IMR-90 (cell line): Measurements from ENCODE around the gene CLEC5A. TPM values are rescaled to one million over a fixed set of nuclear protein-coding genes. Genes with fewer than 3 reads are reported as not detected.

Source experiments
- ATAC-seq: fragments of 200-7000 bp; cut with Tn5 transposase; 2 replicates; pipeline ENCODE4 v1.9.1; 2020; ENCODE audit warnings: low read depth, mild to moderate bottlenecking, moderate library complexity
- BruUV-seq: library from RNA; stranded (reverse); fragments of 400-500 nt; replicated peaks from 2 replicates; lab custom pipeline; 2021; lab: Mats Ljungman, UMichigan
- CTCF ChIA-PET: fragments of 300-600 bp; formaldehyde crosslinking; extraction: SDS; loops from one replicate; lab custom pipeline; 2021; ENCODE audit warnings: antibody characterized with exemption; lab: Yijun Ruan, JAX
- POLR2A ChIA-PET: fragments of 300-600 bp; sonication (Branson Sonifier 250); formaldehyde crosslinking; loops from one replicate; lab custom pipeline; 2022; ENCODE audit warnings: antibody characterized with exemption; ENCODE audit not compliant: unreplicated experiment; lab: Charles Lee
- DNase-seq: peaks from one replicate; pipeline ENCODE4 v3.0.0; 2013
- H2AFZ ChIP-seq: replicated peaks from 2 replicates; pipeline ENCODE3; 2013; ENCODE audit warnings: low read length, mild to moderate bottlenecking; ENCODE audit not compliant: poor library complexity
- H2AK5ac ChIP-seq: 2 replicates; pipeline ENCODE4 v1.6.1; 2013; ENCODE audit warnings: low read depth, low read length, inconsistent platforms
- H2AK9ac ChIP-seq: replicated peaks from 2 replicates; pipeline ENCODE3; 2013; ENCODE audit warnings: mild to moderate bottlenecking, low read depth, low read length, moderate library complexity; ENCODE audit not compliant: poor library complexity
- H2BK120ac ChIP-seq: 2 replicates; pipeline ENCODE4 v1.6.1; 2013; ENCODE audit warnings: low read depth, low read length, inconsistent platforms
- H2BK15ac ChIP-seq: 3 replicates; pipeline ENCODE4 v1.6.1; 2013; ENCODE audit warnings: low read depth, low read length, inconsistent platforms
- H2BK20ac ChIP-seq: 2 replicates; pipeline ENCODE4 v1.6.1; 2013; ENCODE audit warnings: low read depth, mild to moderate bottlenecking, inconsistent platforms, low read length, moderate library complexity
- H2BK5ac ChIP-seq: 2 replicates; pipeline ENCODE4 v1.6.1; 2013; ENCODE audit warnings: mild to moderate bottlenecking, low read depth, low read length, inconsistent platforms; ENCODE audit not compliant: poor library complexity, severe bottlenecking
- H3K14ac ChIP-seq: replicated peaks from 2 replicates; pipeline ENCODE4 v1.6.1; 2013; ENCODE audit warnings: low read depth, low read length, inconsistent platforms
- H3K18ac ChIP-seq: 2 replicates; pipeline ENCODE4 v1.6.1; 2013; ENCODE audit warnings: low read depth, low read length, control low read depth
- H3K23ac ChIP-seq: 2 replicates; pipeline ENCODE4 v1.6.1; 2013; ENCODE audit warnings: low read depth, low read length, inconsistent platforms
- H3K27ac ChIP-seq: 2 replicates; pipeline ENCODE4 v1.5.1; 2013; ENCODE audit warnings: mild to moderate bottlenecking, control low read depth, low read length; ENCODE audit not compliant: insufficient read depth
- H3K27me3 ChIP-seq: 2 replicates; pipeline ENCODE4 v1.6.1; 2013; ENCODE audit warnings: low read length; ENCODE audit not compliant: control insufficient read depth, insufficient read depth
- H3K36me3 ChIP-seq: 2 replicates; pipeline ENCODE4 v1.6.1; 2013; ENCODE audit warnings: low read length, mixed read lengths; ENCODE audit not compliant: control insufficient read depth, insufficient read depth
- H3K4ac ChIP-seq: 2 replicates; pipeline ENCODE4 v1.6.1; 2013; ENCODE audit warnings: low read depth, low read length, inconsistent platforms
- H3K4me1 ChIP-seq: 2 replicates; pipeline ENCODE4 v1.6.1; 2013; ENCODE audit warnings: low read length, mixed read lengths; ENCODE audit not compliant: control insufficient read depth, insufficient read depth
- H3K4me2 ChIP-seq: 2 replicates; pipeline ENCODE4 v1.6.1; 2013; ENCODE audit warnings: low read depth, mild to moderate bottlenecking, control low read depth, low read length, moderate library complexity
- H3K4me3 ChIP-seq: 2 replicates; pipeline ENCODE4 v1.5.1; 2013; ENCODE audit warnings: low read depth, mild to moderate bottlenecking, control low read depth, low read length, moderate library complexity; ENCODE audit not compliant: insufficient read depth
- H3K56ac ChIP-seq: 2 replicates; pipeline ENCODE4 v1.6.1; 2013; ENCODE audit warnings: low read length, inconsistent platforms; ENCODE audit not compliant: insufficient read depth; ENCODE audit errors: extremely low read depth
- H3K79me1 ChIP-seq, 2 experiments: 2 replicates each; pipeline ENCODE4 v1.6.1; 2013; ENCODE audit warnings: low read length in 2 of 2, inconsistent platforms in 1 of 2, low read depth in 1 of 2
- H3K9ac ChIP-seq: 2 replicates; pipeline ENCODE4 v1.6.1; 2013; ENCODE audit warnings: low read depth, low read length, control low read depth
- H3K9me1 ChIP-seq: 2 replicates; pipeline ENCODE4 v1.6.1; 2013; ENCODE audit warnings: low read length, inconsistent platforms; ENCODE audit not compliant: insufficient read depth
- H3K9me3 ChIP-seq: 2 replicates; pipeline ENCODE4 v1.6.1; 2013; ENCODE audit warnings: low read length; ENCODE audit not compliant: control insufficient read depth, insufficient read depth
- H4K20me1 ChIP-seq: 2 replicates; pipeline ENCODE4 v1.6.1; 2013; ENCODE audit warnings: low read length, inconsistent platforms; ENCODE audit not compliant: insufficient read depth
- H4K5ac ChIP-seq: 2 replicates; pipeline ENCODE4 v1.6.1; 2013; ENCODE audit warnings: mild to moderate bottlenecking, low read depth, low read length, control low read depth
- H4K8ac ChIP-seq, 2 experiments: 2 replicates each; pipeline ENCODE4 v1.6.1; 2013; ENCODE audit warnings: low read depth in 2 of 2, low read length in 2 of 2, control low read depth in 1 of 2, inconsistent platforms in 1 of 2
- H4K91ac ChIP-seq: 2 replicates; pipeline ENCODE4 v1.6.1; 2013; ENCODE audit warnings: low read depth, low read length, inconsistent platforms; ENCODE audit not compliant: insufficient read depth
- MAZ ChIP-seq: IDR thresholded peaks from 2 replicates; pipeline ENCODE4 v1.6.1; 2012; ENCODE audit warnings: low read depth, mild to moderate bottlenecking, low read length, improper control_type of control experiment, moderate library complexity, borderline replicate concordance
- MXI1 ChIP-seq: IDR thresholded peaks from 2 replicates; pipeline ENCODE4 v1.6.1; 2012; ENCODE audit warnings: low read depth, mild to moderate bottlenecking, low read length, moderate library complexity, borderline replicate concordance
- NFE2L2 ChIP-seq: fragments of 150-350 bp; IDR thresholded peaks from 2 replicates; pipeline ENCODE4 v1.6.1; 2016; ENCODE audit warnings: low read depth, mild to moderate bottlenecking, low read length
- RCOR1 ChIP-seq: IDR thresholded peaks from 2 replicates; pipeline ENCODE4 v1.6.1; 2012; ENCODE audit warnings: mild to moderate bottlenecking, low read length, improper control_type of control experiment; ENCODE audit not compliant: insufficient replicate concordance
- RFX5 ChIP-seq: IDR thresholded peaks from 2 replicates; pipeline ENCODE4 v1.8.0; 2012; ENCODE audit warnings: low read depth, mild to moderate bottlenecking, low read length, moderate library complexity
- USF2 ChIP-seq: fragments of 150-350 bp; IDR thresholded peaks from 2 replicates; pipeline ENCODE4 v1.6.1; 2017; ENCODE audit warnings: mild to moderate bottlenecking, antibody characterized with exemption, low read length, low read depth
- WGBS, 2 experiments: methylation state at CpG; one replicate each; pipeline versions ENCODE4 v1.1.5 to v1.1.7; 2013; ENCODE audit warnings: missing lambda C conversion rate in 2 of 2; ENCODE audit not compliant: insufficient read length in 1 of 2; ENCODE audit errors: extremely low coverage in 2 of 2; 5-methylcytosine and 5-hydroxymethylcytosine counted together
- dilution Hi-C: fragments of 300-500 bp; cut with HindIII; formaldehyde crosslinking; loops from one replicate; pipeline ENCODE4 v1.14.3; 2018; ENCODE audit warnings: low sequenced_read_pairs; ENCODE audit not compliant: unreplicated experiment
- in situ Hi-C: fragments of 300-500 bp; cut with MboI; formaldehyde crosslinking; loops from 3 replicates; pipeline ENCODE4 v1.14.3; 2019; ENCODE audit warnings: low sequenced_read_pairs, inconsistent platforms, mixed read lengths
- intact Hi-C: fragments of 100-400 bp; cut with micrococcal nuclease; formaldehyde crosslinking; loops from 2 replicates; pipeline ENCODE4 v1.10.0; 2022
- polyA plus RNA-seq, 3 experiments: library from polyadenylated mRNA; depleted of rRNA; stranded (reverse); fragments of >200 nt; gene quantifications; 2 replicates each; pipeline ENCODE4 v1.2.3, GENCODE V29; 2012; ENCODE audit warnings: low replicate concordance in 1 of 3
- total RNA-seq: library from RNA; depleted of rRNA; stranded (reverse); fragments of >200 nt; gene quantifications from 2 replicates; pipeline ENCODE4 v1.2.3, GENCODE V29; 2012

The CLEC5A gene
- total and polyA plus RNA-seq, 2 of the 4 experiments (the other 2 are of a cell fraction), result not detected

DNA sequence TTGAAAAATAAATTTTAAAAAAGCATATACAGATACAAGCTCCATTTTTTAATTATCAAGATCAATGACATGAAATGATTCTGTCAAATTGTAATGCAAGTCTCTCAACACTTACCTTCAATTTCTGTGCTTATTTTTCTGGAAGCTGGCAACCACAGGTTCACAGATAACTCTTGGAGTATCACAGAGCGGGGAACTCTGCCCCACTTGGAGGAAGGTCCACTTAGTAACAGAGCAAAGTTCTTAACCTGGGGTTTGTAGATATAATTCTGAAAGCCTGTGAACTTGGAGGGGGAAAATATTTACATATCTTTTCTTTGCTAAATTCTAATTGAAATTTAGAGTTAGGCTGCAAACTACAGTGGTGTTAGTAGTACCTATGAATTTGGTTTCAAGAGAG lies 46.6 kb upstream of the CLEC5A start:
- H3K27ac ChIP-seq, result no peak overlapping the region
- H3K23ac ChIP-seq, result no peak overlapping the region
- WGBS, 2 experiments, result no CpG with 5 or more reads among the region's 1 CpG
- no peaks in the 10 kb centered on the region for H4K20me1 ChIP-seq
- H3K9ac ChIP-seq, result no peak overlapping the region
- no peak overlapping the region for H2BK20ac ChIP-seq
- ATAC-seq (no peak), DNase-seq (no peak)
- H3K18ac ChIP-seq, result no peak overlapping the region
- peaks cover 25% of the 10 kb centered on the region for H3K9me3 ChIP-seq
- H3K36me3 ChIP-seq, result no peaks in the 10 kb centered on the region
- no peak overlapping the region for H3K56ac ChIP-seq
- no peak overlapping the region for H3K4ac ChIP-seq
- no peak overlapping the region for H4K91ac ChIP-seq
- dilution Hi-C loops (no loop called here), in situ Hi-C loops (no loop called here), intact Hi-C loops (no loop called here)
- H2AFZ ChIP-seq, result no peak overlapping the region
- ChIA-PET POLR2A (no interaction called here), CTCF (no interaction called here)
- H2AK9ac ChIP-seq, result no peak overlapping the region
- no peak overlapping the region for H3K4me3 ChIP-seq
- no peaks in the 10 kb centered on the region for H3K4me1 ChIP-seq
- H2BK5ac ChIP-seq, result no peak overlapping the region
- no peak overlapping the region for H2BK15ac ChIP-seq
- TF ChIP-seq MXI1, result no peak
- no peak for TF ChIP-seq RFX5
- no peak for TF ChIP-seq RCOR1
- no peak for TF ChIP-seq NFE2L2
- no peak for TF ChIP-seq USF2
- no peak for TF ChIP-seq MAZ
- H3K14ac ChIP-seq, result no peak overlapping the region
- no peaks in the 10 kb centered on the region for H3K27me3 ChIP-seq
- H3K4me2 ChIP-seq, result no peak overlapping the region
- H3K79me1 ChIP-seq, result no peaks in the 10 kb centered on the region
- no peak overlapping the region for H4K5ac ChIP-seq
- no TSS peak for BruUV-seq
- no peak overlapping the region for H4K8ac ChIP-seq
- H2AK5ac ChIP-seq, result no peak overlapping the region
- no peaks in the 10 kb centered on the region for H3K9me1 ChIP-seq
- H2BK120ac ChIP-seq, result no peak overlapping the region
